ENCODE data around the gene CTNNA3.

Gene CTNNA3

DNA sequence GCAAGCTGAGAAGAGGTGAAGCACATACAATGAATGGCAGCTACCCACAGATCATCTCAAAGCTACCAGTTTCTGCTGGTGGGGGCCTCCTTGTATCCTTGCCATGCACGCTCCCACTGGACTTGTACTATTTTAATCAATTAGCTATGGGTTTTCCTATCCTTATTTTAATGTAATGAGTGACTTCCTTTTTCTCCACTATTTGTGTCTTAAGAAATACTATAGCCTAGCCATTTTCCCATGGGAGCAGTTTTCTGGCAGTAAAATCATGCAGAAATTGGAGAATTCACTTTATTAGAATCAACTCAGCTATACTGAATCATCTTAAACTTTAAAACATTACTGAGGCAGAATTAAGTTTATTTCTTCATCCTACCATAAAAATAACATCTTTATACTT, 73.5 kb downstream of the CTNNA3 start:
- H3F3A ChIP-seq (ENCODE audit: low read depth): no peaks in the 10 kb centered on the region
- H3K4me1 ChIP-seq (ENCODE audit: insufficient read depth, low read length, poor library complexity, severe bottlenecking): no peaks in the 10 kb centered on the region
- no peak overlapping the region for H3K4me3 ChIP-seq (ENCODE audit: low read length, poor library complexity, severe bottlenecking)
- no peaks in the 10 kb centered on the region for H4K20me1 ChIP-seq (ENCODE audit: insufficient read depth, low read length, poor library complexity, severe bottlenecking)
- H3K4me2 ChIP-seq (ENCODE audit: low read depth, low read length, poor library complexity, severe bottlenecking): no peak overlapping the region
- no peaks in the 10 kb centered on the region for H3K36me3 ChIP-seq (ENCODE audit: insufficient read depth, low read length)
- no peaks in the 10 kb centered on the region for H3K9me3 ChIP-seq (ENCODE audit: insufficient read depth, low read depth, low read length)
- peaks cover 31% of the 10 kb centered on the region for H3K27me3 ChIP-seq (ENCODE audit: insufficient read depth, low read length, poor library complexity, severe bottlenecking)
- TF ChIP-seq, protein P1, sequence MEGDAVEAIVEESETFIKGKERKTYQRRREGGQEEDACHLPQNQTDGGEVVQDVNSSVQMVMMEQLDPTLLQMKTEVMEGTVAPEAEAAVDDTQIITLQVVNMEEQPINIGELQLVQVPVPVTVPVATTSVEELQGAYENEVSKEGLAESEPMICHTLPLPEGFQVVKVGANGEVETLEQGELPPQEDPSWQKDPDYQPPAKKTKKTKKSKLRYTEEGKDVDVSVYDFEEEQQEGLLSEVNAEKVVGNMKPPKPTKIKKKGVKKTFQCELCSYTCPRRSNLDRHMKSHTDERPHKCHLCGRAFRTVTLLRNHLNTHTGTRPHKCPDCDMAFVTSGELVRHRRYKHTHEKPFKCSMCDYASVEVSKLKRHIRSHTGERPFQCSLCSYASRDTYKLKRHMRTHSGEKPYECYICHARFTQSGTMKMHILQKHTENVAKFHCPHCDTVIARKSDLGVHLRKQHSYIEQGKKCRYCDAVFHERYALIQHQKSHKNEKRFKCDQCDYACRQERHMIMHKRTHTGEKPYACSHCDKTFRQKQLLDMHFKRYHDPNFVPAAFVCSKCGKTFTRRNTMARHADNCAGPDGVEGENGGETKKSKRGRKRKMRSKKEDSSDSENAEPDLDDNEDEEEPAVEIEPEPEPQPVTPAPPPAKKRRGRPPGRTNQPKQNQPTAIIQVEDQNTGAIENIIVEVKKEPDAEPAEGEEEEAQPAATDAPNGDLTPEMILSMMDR (conservative IDR thresholded peaks at IDR 0.05; ENCODE audit: low read length): no peak
- no peak for TF ChIP-seq EZH2phosphoT487 (IDR thresholded peaks at IDR 0.05; ENCODE audit: borderline replicate concordance)
- H2AFZ ChIP-seq (ENCODE audit: low read length): no peak overlapping the region
- H3K79me2 ChIP-seq (ENCODE audit: insufficient read depth, low read length): no peaks in the 10 kb centered on the region
- no peaks in the 10 kb centered on the region for H3K9me2 ChIP-seq (replicated peaks; ENCODE audit: low read depth, low read length)
- no peak overlapping the region for H3K9ac ChIP-seq (ENCODE audit: low read depth, low read length, poor library complexity, severe bottlenecking)

DNA sequence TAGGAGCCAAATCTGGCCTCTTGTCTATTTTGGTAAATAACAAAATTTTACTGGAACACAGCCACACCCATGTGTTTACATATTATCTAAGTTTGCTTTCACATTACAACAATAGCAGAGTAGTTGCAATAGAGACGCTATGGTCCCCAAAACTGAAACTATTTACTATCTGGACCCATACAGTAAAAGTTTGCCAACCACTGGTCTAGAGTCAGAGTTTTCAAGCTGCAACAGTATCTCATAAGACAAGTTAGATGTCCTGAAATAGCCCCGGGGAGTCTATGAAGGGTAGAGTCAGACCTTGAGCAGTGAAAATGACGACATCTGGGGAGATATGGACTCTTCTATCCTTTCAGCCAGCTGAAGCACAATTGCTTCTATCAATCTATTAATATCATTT, 74.2 kb downstream of the CTNNA3 start:
- H2AFZ ChIP-seq (ENCODE audit: low read length): no peak overlapping the region
- no peak overlapping the region for H3K4me2 ChIP-seq (ENCODE audit: low read depth, low read length, poor library complexity, severe bottlenecking)
- H3K4me1 ChIP-seq (ENCODE audit: insufficient read depth, low read length, poor library complexity, severe bottlenecking): no peaks in the 10 kb centered on the region
- H3K9me2 ChIP-seq (replicated peaks; ENCODE audit: low read depth, low read length): no peaks in the 10 kb centered on the region
- no peaks in the 10 kb centered on the region for H4K20me1 ChIP-seq (ENCODE audit: insufficient read depth, low read length, poor library complexity, severe bottlenecking)
- H3K4me3 ChIP-seq (ENCODE audit: low read length, poor library complexity, severe bottlenecking): no peak overlapping the region
- H3F3A ChIP-seq (ENCODE audit: low read depth): no peaks in the 10 kb centered on the region
- H3K79me2 ChIP-seq (ENCODE audit: insufficient read depth, low read length): no peaks in the 10 kb centered on the region
- peaks cover 37% of the 10 kb centered on the region for H3K27me3 ChIP-seq (ENCODE audit: insufficient read depth, low read length, poor library complexity, severe bottlenecking)
- no peak overlapping the region for H3K9ac ChIP-seq (ENCODE audit: low read depth, low read length, poor library complexity, severe bottlenecking)
- no peaks in the 10 kb centered on the region for H3K36me3 ChIP-seq (ENCODE audit: insufficient read depth, low read length)
- TF ChIP-seq, protein P1 (conservative IDR thresholded peaks at IDR 0.05; ENCODE audit: low read length): no peak
- no peak for TF ChIP-seq EZH2phosphoT487 (IDR thresholded peaks at IDR 0.05; ENCODE audit: borderline replicate concordance)
- no peaks in the 10 kb centered on the region for H3K9me3 ChIP-seq (ENCODE audit: insufficient read depth, low read depth, low read length)

- no peaks in the 10 kb centered on the region for H3F3A ChIP-seq (ENCODE audit: low read depth)
- no peak overlapping the region for H3K9ac ChIP-seq (ENCODE audit: low read depth, low read length, poor library complexity, severe bottlenecking)
- H3K4me1 ChIP-seq (ENCODE audit: insufficient read depth, low read length, poor library complexity, severe bottlenecking): no peaks in the 10 kb centered on the region
- H3K79me2 ChIP-seq (ENCODE audit: insufficient read depth, low read length): no peaks in the 10 kb centered on the region
- peaks cover 64% of the 10 kb centered on the region for H3K27me3 ChIP-seq (ENCODE audit: insufficient read depth, low read length, poor library complexity, severe bottlenecking)
- no peaks in the 10 kb centered on the region for H3K9me2 ChIP-seq (replicated peaks; ENCODE audit: low read depth, low read length)
- H3K4me2 ChIP-seq (ENCODE audit: low read depth, low read length, poor library complexity, severe bottlenecking): no peak overlapping the region
- H4K20me1 ChIP-seq (ENCODE audit: insufficient read depth, low read length, poor library complexity, severe bottlenecking): no peaks in the 10 kb centered on the region
- H3K36me3 ChIP-seq (ENCODE audit: insufficient read depth, low read length): no peaks in the 10 kb centered on the region
- H3K9me3 ChIP-seq (ENCODE audit: insufficient read depth, low read depth, low read length): no peaks in the 10 kb centered on the region
- H2AFZ ChIP-seq (ENCODE audit: low read length): no peak overlapping the region
- TF ChIP-seq, protein P1 (conservative IDR thresholded peaks at IDR 0.05; ENCODE audit: low read length): no peak
- TF ChIP-seq EZH2phosphoT487 (IDR thresholded peaks at IDR 0.05; ENCODE audit: borderline replicate concordance): no peak
- no peak overlapping the region for H3K4me3 ChIP-seq (ENCODE audit: low read length, poor library complexity, severe bottlenecking)
Observed at GRCh38 chr10:67618116-67618515, 77.9 kb downstream of the CTNNA3 start.
